Endodermal cell (in vitro differentiated cells): ENCODE data around the gene ELAC1. TPM values are rescaled to one million over a fixed set of nuclear protein-coding genes. Genes with fewer than 3 reads are reported as not detected.

Experiments
- DNase-seq: peaks from one replicate; pipeline ENCODE4 v3.0.0-alpha.2; 2017
- H3K27ac ChIP-seq: 2 replicates; pipeline ENCODE4 v1.5.1; 2013; ENCODE audit warnings: mild to moderate bottlenecking, low read depth, low read length, moderate library complexity
- H3K27me3 ChIP-seq: 2 replicates; pipeline ENCODE4 v1.6.1; 2013; ENCODE audit warnings: mild to moderate bottlenecking, low read length, moderate library complexity; ENCODE audit not compliant: insufficient read depth, control insufficient read depth, poor library complexity, severe bottlenecking
- H3K36me3 ChIP-seq: 2 replicates; pipeline ENCODE4 v1.7.0; 2013; ENCODE audit warnings: mild to moderate bottlenecking, low read length, moderate library complexity; ENCODE audit not compliant: control insufficient read depth, insufficient read depth
- H3K4me1 ChIP-seq: one replicate; pipeline ENCODE4 v1.7.0; 2013; ENCODE audit warnings: low read length; ENCODE audit not compliant: control insufficient read depth, insufficient read depth
- H3K4me3 ChIP-seq: 2 replicates; pipeline ENCODE4 v1.5.1; 2013; ENCODE audit warnings: mild to moderate bottlenecking, low read length, moderate library complexity
- H3K9ac ChIP-seq: 2 replicates; pipeline ENCODE4 v1.6.1; 2013; ENCODE audit warnings: mild to moderate bottlenecking, low read length, moderate library complexity; ENCODE audit not compliant: poor library complexity, severe bottlenecking; ENCODE audit errors: extremely low read depth
- H3K9me3 ChIP-seq: 2 replicates; pipeline ENCODE4 v1.6.1; 2013; ENCODE audit warnings: mild to moderate bottlenecking, low read length, moderate library complexity; ENCODE audit not compliant: control insufficient read depth
- H3K27ac Mint-ChIP-seq: 2 replicates; pipeline ENCODE4 v1.8.0; 2020; ENCODE audit warnings: mixed read lengths
- H3K27me3 Mint-ChIP-seq: 2 replicates; pipeline ENCODE4 v1.8.0; 2021; ENCODE audit warnings: mild to moderate bottlenecking, mixed read lengths; ENCODE audit not compliant: insufficient read depth
- H3K36me3 Mint-ChIP-seq: 2 replicates; pipeline ENCODE4 v1.8.0; 2020; ENCODE audit warnings: low read depth, mixed read lengths
- H3K4me1 Mint-ChIP-seq: 2 replicates; pipeline ENCODE4 v1.8.0; 2020; ENCODE audit warnings: mixed read lengths
- H3K4me3 Mint-ChIP-seq: 2 replicates; pipeline ENCODE4 v1.8.0; 2020; ENCODE audit warnings: mild to moderate bottlenecking, moderate library complexity, mixed read lengths
- H3K9me3 Mint-ChIP-seq: 2 replicates; pipeline ENCODE4 v1.8.0; 2020; ENCODE audit warnings: mild to moderate bottlenecking, mixed read lengths
- CTCF ChIP-seq: fragments of 200-600 bp; sonication (generic); conservative IDR thresholded peaks from 2 replicates; pipeline ENCODE4 v1.5.0; 2021; ENCODE audit warnings: antibody characterized with exemption, mild to moderate bottlenecking
- WGBS, 2 experiments: methylation state at CpG; one replicate each; pipeline versions ENCODE4 v1.1.5 to v1.1.7; 2013; ENCODE audit warnings: missing lambda C conversion rate in 2 of 2, mixed read lengths in 1 of 2; ENCODE audit not compliant: insufficient coverage in 1 of 2, insufficient read length in 1 of 2; 5-methylcytosine and 5-hydroxymethylcytosine counted together
- total RNA-seq, 2 donors: library from RNA; stranded (reverse); fragmentation: NEBNext Ultra II Directional in 1 of 2; extraction: Animal tissue kit (Norgen Biotek cat#: 25700) in 1 of 2; gene quantifications; 2 replicates in 1 of 2; 3 replicates in 1 of 2; pipeline ENCODE4 v1.2.1, GENCODE V29; 2021

Gene ELAC1
- total RNA-seq, 2 donors from 2014 or later, result 5.1 to 7.4 TPM

- Histone ChIP-seq H3K27ac (no peak overlapping the region), H3K9me3 (no peaks in the 10 kb centered on the region), H3K36me3 (peaks cover 8% of the 10 kb centered on the region), H3K4me1 (peaks cover 7% of the 10 kb centered on the region), H3K27me3 (no peaks in the 10 kb centered on the region), H3K4me3 (peak overlapping the region; percentile 98), H3K9ac (peak overlapping the region; percentile 18)
- no peak for TF ChIP-seq CTCF
- H3K4me1 Mint-ChIP-seq, result peaks cover 23% of the 10 kb centered on the region
- peaks cover 21% of the 10 kb centered on the region for H3K36me3 Mint-ChIP-seq
- DNase-seq, result no peak
- H3K4me3 Mint-ChIP-seq, result peak overlapping the region; percentile 91
- no peaks in the 10 kb centered on the region for H3K27me3 Mint-ChIP-seq
- no peaks in the 10 kb centered on the region for H3K9me3 Mint-ChIP-seq
- peak overlapping the region; percentile 35 for H3K27ac Mint-ChIP-seq
- WGBS, 2 experiments, result 44 to 45% methylated on average over 4 to 5 of the region's 5 CpGs
Observed at GRCh38 chr18:51032193-51032592, 64.4 kb downstream of the ELAC1 start.

- DNase-seq, result no peak
- Mint-ChIP-seq H3K4me3 (no peak overlapping the region), H3K27me3 (no peaks in the 10 kb centered on the region), H3K4me1 (peaks cover 32% of the 10 kb centered on the region), H3K27ac (no peak overlapping the region), H3K9me3 (no peaks in the 10 kb centered on the region), H3K36me3 (peaks cover 29% of the 10 kb centered on the region)
- no peak overlapping the region for H3K27ac ChIP-seq
- WGBS, 2 experiments, result 89% methylated on average over 2 of the region's 2 CpGs; no CpG with 5 or more reads in 1 of the 2 experiments
- H3K9ac ChIP-seq, result no peak overlapping the region
- H3K27me3 ChIP-seq, result no peaks in the 10 kb centered on the region
- no peaks in the 10 kb centered on the region for H3K4me1 ChIP-seq
- no peak overlapping the region for H3K4me3 ChIP-seq
- TF ChIP-seq CTCF, result no peak
- peaks cover 8% of the 10 kb centered on the region for H3K36me3 ChIP-seq
- peaks cover 7% of the 10 kb centered on the region for H3K9me3 ChIP-seq
Observed at GRCh38 chr18:51037230-51037629, 69.4 kb downstream of the ELAC1 start.

Other genes with a start within 250 kb of the ELAC1 start
- under 1 TPM; 0.35 to 0.55 TPM for gene MRO, start 148.0 kb upstream of the ELAC1 start, total RNA-seq
- 10 to 100 TPM; 72.8 to 74.4 TPM for gene ME2, start 88.9 kb upstream of the ELAC1 start, total RNA-seq
- 100 to 1,000 TPM; 132 to 133 TPM for gene SMAD4, start 62.2 kb downstream of the ELAC1 start, total RNA-seq
- 10 to 100 TPM; 60.1 to 68.4 TPM for gene MEX3C, start 229.6 kb downstream of the ELAC1 start, total RNA-seq